ENCODE results near the gene ABHD1. TPM values are rescaled to one million over a fixed set of nuclear protein-coding genes. Genes with fewer than 3 reads are reported as not detected.

Gene ABHD1
- total RNA-seq, 1 experiment from 2014 or later, result not detected

GRCh38 chr2:27086724-27087593, 36.7 kb upstream of the ABHD1 start, which contains the start of gene KHK:
KHK (plus strand) TSS chr2:27086772; CDS start chr2:27087260, 488 bp downstream.
- peak; percentile 52 for DNase-seq (ENCODE audit: low spot score)

DNA sequence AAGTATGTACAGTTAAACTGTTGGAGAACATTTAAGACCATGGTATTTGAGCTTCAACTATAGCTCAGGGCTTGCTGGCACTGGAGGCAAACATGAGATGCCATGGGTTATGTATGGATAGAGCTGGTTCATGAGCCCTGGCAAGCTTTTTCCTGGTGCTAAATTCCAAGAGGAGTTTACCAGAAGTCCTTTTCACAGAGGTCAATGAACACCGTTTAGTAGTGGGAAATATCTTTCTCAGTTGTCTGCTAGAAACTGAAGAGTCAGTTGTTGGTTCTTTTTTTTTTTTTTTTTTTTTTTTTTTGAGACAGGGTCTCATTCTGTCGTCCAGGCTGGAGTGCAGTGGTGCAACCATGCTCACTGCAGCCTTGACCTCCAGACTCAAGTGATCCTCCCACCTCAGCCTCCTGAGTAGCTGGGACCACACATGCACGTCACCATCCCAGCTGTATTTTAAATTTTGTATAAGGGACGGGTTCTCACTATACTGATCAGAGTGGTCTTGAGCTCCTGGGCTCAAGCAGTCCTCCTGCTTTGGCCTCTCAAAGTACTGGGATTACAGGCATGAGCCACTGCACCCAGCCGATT, 35.7 kb upstream of the ABHD1 start:
- DNase-seq (ENCODE audit: low spot score), result no peak

DNA sequence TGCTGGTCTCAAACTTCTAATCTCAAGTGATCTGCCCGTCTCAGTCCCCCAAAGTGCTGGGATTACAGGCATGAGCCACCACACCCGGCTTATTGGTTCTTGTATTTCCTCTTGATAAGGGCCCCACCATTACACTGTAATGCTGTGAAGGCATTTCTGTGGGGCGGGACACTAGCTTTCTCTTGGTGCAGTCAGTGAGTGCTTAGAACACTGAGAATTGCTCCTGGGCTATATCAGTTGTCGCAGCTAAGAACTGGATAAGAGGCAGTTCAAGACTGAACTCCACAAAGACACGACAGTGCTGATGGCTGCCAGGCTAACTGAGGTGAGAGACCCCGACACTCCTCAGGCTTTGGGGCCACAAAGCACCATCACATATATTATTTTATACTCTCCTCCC, 35.0 kb upstream of the ABHD1 start:
- no peak for DNase-seq (ENCODE audit: low spot score)

DNA sequence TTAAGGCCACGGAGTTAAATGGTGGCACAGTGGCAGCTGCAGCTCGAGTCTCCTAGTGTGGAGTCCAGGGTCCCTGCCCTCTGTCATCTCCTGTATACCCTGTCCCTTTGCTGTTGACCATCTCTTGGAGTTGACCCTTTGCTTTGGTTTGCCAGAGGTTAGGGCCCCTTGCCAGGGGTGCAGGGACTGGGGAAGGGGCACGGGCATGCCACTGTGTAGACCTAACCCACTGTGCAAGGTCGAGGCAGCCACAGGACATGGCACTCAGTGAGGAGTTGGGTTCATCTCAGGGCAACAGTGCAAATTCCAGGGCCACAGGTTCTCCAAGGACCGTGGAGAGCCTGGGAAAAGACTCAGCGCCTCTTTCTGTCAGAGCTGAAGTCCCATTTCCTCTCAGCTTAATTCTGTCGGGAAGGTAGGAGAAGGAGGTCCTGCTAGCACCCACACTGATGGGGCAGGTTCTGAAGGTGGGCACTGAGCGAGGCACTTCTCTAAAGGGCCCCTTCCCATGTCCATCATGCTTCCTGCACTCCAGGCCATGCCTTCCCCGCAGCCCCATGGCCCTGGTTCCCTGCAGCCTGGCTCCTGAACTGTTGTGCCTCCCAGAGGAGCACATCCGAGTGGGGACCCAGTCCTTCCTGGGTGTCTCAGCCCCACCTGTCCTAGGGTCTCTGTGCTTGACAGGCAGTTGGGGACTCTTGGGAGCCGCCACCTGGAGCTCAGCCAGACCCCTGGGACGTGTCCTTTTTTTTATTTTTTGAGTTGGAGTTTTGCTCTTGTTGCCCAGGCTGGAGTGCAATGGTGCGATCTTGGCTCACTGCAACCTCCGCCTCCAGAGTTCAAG, 34.3 kb upstream of the ABHD1 start:
- no peak for DNase-seq (ENCODE audit: low spot score)

DNA sequence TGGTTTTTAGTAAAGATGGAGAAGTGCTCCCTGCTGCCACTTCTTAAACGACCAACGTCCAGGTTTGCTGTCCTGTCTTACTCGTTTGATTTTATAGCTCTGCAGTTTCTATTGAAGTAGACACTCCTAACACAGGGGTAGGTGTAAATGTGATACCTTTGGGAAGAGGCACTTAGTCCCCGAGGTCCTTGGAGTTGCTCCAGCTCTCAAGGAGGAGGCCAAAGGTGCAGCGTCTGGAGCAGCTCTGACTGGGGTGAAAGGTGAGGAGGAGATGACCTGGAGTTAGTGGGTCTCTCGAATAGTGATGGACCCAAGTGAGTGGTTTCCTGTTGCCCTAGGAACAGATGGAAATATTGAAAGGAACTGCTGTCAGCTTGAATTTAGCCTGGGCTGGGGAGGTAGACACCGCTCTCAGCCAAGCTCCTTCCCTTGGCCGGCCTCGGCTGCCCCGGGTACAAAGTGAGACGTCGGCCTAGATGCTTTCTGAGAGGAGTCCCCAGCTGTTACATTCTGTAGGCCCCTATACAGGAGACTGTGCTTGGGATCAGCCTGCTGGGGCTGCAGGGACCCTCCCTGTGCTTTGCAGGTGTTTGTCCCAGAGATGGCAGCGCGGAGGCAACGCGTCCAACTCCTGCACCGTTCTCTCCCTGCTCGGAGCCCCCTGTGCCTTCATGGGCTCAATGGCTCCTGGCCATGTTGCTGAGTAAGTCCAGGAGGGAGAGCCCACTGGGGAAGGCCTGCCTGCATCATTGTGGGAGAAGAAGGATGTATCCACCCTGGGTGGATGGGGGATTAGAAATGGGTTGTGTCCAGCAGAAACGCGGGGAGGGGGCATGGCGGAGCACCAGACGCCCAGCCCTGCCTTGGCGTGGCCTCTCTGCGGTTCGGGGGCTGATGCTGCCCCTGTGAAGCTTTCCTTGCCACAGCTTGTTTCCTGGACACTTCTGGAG, 31.6 kb upstream of the ABHD1 start:
- DNase-seq (ENCODE audit: low spot score), result no peak

DNA sequence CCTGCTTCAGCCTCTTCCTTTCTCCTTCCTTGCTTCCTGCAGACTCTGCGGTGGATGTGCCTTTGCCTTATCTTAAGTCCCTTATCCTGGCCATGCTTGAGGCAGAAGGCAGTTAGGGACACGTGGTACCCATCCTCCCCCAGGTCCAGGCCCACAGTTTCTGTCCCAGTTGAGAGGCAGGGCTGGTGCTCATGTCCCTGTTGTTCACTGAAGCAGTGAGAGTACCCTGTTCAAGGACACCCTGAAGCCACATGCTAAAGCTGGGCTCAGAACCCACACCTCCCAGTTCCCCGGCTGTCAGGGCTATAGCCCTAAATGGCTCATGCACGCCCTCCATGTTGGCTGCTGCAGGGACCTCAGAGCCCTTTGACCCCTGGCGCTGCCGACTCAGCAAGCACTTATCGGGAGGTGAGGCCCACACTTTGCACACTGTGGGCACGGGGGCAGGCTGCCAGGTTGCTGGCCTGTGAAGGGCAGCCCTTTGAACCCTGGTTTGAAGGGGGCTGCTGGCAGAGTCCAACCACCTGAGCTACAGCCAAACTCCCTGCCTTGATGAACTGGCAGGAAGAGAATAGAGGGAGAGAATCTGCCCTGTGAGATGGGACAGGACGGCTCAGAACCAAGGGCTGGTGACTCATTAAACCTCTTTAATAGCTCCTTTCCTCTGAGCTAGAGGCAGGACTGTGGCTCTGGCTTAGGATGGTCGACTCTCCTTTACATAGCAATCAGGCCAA, 30.8 kb upstream of the ABHD1 start:
- no peak for DNase-seq (ENCODE audit: low spot score)

DNA sequence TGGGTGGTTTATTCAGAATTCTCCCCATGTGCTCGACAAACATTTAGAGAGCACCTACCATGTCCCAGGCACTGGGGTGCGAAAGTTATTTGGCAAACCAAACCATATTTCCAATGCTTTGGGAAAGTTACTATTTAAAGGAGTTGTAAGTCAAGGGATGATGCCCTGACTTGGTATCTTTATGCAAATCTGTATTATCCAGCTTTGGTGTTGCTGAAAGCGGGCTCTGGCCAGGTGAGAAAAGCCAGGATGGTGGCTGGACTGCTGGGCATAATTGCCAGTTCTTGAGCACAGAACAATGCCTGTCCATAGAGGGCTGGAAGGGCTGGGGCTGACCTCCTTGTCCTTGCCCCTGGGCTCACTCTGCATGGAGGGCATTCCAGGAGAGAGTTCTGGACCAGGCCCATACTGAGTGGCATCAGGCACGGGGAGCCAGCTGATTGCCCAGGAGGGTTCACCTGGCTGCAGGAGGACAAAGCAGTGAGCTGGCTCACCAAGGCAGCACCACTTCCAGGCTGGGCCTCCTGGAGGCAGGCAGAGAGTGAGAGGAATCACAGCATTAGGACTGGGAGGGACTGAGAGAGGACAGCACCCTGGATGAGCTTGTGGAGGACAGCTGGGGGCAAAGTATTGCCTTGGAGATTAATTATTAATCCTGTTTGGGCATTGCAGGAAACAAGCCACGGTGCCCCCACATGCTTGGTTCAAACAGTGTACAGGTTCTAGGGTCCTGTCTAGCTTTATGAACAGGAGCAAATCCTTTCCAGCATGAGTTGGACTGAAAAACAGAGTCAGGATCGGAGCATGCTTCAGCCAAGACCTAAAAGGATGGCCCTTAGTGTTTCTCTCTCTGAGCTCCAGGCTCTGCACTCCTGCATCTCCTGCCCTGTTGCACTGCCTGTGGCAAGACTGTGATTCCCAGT, 29.9 kb upstream of the ABHD1 start:
- DNase-seq (ENCODE audit: low spot score), result no peak

DNA sequence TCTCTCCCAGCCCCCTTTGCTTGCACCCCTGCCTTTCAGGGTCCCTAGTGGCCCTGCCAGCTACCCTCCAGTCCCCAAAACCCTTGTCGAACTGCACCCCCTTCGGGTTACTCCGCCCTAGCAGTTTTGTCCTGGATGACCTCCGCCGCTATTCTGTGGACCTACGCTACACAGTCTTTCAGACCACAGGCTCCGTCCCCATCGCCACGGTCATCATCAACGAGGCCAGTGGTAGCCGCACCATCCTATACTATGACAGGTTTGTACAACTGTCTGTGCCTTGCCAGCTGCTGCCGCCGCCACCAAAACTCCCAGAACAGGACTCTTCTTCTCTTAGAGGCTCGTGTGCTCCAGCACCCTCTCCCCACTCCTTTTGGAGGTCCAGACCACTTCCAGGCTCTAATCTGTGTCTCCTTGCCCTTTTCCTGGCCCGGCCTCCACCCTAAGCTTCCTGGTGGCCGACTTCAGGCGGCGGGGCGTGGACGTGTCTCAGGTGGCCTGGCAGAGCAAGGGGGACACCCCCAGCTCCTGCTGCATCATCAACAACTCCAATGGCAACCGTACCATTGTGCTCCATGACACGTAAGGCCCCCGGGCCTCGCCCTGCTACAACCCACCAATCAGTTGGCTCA, 29.1 kb upstream of the ABHD1 start:
- DNase-seq (ENCODE audit: low spot score), result no peak

DNA sequence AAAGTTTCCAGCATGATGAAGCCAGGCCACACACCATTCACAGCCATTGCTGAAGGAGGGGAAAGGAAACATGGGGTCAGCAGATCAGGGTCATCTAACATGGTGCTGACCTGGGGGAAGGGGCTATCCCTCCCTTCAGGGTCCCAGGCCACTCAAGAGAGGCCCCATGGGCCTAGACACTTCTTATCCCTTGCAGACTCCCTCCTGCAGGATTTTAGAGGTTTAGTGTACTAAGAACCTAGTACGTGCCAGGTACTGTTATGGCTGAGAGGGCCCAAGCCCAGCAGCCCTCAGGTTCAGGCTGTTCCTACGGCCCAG, 28.2 kb upstream of the ABHD1 start:
- no peak for DNase-seq (ENCODE audit: low spot score)

DNA sequence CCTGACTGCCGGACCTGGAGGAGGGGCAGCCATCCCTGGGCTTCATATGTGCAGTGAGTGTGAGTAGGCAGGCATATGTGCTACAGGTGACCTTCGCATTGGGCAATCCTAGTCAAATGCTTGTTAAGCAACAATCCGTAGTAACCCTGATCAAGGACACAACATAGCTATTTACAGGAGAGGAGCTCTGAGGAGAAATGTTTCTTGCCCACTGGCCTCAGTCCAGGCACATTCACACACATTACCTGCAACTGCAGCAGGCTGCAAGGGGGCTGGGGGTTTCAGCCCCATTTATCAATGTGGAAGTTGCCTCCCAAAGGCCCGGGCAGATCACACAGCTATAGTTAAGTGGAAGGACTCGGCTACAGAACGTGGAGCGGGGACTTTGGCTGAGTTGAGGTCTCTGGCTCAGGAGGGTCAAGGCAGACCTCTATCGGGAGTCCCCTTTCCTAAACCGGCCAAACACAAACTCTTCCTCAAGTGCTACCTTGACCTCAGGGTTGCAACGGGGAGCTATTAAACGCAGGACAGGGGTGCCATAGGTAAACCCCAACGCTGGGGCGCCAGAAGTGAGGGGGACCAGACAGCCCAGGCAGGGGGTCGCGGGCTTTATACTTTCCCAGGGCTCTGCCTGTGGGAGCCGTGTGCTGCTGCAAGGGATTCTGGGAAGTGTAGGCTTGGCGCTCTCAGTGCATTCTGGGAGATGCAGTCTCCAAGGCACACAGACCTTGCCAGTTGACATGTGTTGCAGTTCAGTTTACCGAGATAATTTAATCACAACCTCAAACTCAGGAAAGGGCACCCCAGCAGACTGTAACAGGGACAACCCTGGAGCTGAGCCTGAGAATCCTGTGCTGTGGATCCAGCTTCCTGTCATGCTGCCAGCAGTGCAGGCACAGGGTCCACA, 27.6 kb upstream of the ABHD1 start:
- DNase-seq (ENCODE audit: low spot score), result peak; percentile 56

DNA sequence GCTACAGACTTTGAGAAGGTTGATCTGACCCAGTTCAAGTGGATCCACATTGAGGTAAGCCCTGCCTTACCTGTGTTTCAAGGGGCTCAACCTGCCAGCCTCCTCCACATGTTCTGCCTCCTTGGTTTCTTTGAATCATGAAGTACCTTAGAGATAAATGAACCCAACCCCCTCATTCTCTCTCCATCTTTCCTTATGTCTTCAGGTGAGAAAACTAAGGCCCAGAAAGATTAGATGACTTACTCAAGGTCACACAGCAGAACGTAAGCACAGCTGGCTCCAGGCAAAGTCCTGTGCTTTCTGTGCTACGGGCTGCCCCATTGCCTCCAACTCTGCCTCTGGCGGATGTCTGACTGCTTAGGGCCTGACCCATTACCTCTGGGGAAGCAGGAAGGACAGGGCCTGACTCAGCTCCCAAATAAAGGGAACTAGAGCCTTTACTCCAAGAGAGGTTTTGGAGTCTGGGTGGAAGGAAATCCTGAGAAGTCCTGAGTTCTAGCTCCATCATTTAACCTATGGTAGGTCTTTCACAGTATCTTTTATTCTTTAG, 26.8 kb upstream of the ABHD1 start:
- no peak for DNase-seq (ENCODE audit: low spot score)

DNA sequence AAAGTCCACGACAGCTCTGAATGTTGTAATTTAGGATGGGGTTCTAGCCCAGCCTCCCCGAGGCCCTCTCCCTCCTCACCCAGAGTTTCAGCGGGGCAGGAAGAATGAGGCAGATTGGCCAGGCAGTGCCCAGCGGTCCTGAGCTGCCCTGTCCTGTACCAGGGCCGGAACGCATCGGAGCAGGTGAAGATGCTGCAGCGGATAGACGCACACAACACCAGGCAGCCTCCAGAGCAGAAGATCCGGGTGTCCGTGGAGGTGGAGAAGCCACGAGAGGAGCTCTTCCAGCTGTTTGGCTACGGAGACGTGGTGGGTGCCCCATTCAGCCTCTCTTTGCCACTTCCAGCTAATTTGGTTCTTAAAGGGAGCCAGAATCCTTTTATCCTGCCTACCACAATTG, 26.3 kb upstream of the ABHD1 start:
- no peak for DNase-seq (ENCODE audit: low spot score)

DNA sequence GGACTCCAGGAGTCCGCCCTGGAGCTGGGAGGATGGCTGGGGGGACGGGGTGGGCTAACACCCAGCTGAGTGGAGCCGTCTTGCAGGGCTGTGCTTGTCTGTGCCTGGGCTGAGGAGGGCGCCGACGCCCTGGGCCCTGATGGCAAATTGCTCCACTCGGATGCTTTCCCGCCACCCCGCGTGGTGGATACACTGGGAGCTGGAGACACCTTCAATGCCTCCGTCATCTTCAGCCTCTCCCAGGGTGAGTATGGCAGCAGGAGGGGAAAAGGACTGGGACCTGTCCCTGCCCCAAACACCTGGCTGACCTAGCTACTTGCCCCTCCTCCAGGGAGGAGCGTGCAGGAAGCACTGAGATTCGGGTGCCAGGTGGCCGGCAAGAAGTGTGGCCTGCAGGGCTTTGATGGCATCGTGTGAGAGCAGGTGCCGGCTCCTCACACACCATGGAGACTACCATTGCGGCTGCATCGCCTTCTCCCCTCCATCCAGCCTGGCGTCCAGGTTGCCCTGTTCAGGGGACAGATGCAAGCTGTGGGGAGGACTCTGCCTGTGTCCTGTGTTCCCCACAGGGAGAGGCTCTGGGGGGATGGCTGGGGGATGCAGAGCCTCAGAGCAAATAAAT, 24.2 kb upstream of the ABHD1 start:
- no peak for DNase-seq (ENCODE audit: low spot score)

- DNase-seq (ENCODE audit: low spot score), result no peak
Observed at GRCh38 chr2:27100036-27100435, 23.6 kb upstream of the ABHD1 start.

GRCh38 chr2:27102329-27102728, 21.3 kb upstream of the ABHD1 start:
- no peak for DNase-seq (ENCODE audit: low spot score)

DNA sequence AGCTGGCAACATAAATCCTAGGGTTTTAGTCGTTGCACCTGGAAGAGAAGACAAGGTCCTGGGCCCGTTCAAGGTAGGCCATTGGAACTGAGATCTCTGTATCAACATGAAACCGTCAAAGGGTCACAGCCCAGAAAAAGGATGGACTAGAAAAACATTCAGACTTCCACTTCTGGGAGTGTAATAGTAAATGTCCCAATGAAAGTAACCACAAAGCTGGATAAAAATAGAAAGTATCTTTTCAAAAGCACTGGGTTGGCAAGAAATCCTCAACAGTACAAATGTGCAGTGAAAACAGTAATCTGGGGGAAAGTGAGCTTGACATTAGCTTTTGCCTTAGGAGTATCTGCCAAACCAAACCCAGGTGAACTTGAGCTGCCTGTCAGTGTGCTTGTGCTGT, 17.6 kb upstream of the ABHD1 start:
- DNase-seq (ENCODE audit: low spot score), result no peak

- no peak for DNase-seq (ENCODE audit: low spot score)
Observed at GRCh38 chr2:27108221-27108620, 15.4 kb upstream of the ABHD1 start.

Measured in HT-29 (cell line).